Transverse colon (tissue), 4 donors: ENCODE measurements around the gene TRIM65.
"Not testable (repeated sequence)": the region's sequence is repeated elsewhere in the genome, so short reads cannot be mapped to it uniquely, and the experiment has no call there.

ENCODE experiments used
- EP300 ChIP-seq: sonication (generic); formaldehyde crosslinking; IDR thresholded peaks from one replicate; pipeline ENCODE4 v1.6.1; 2017; ENCODE audit warnings: antibody characterized with exemption, low read depth
- POLR2A ChIP-seq: fragments of 450-650 bp; IDR thresholded peaks from one replicate; pipeline ENCODE4 v1.6.1; 2016; ENCODE audit warnings: antibody characterized with exemption, mild to moderate bottlenecking, moderate library complexity
- POLR2AphosphoS5 ChIP-seq, 3 donors: sonication (generic); formaldehyde crosslinking; IDR thresholded peaks; one replicate each; pipeline ENCODE4 v1.6.1; 2016; ENCODE audit warnings: antibody characterized with exemption in 3 of 3
- TF ChIP-seq, protein P1 (sequence below), 5 experiments: fragments of 200-600 bp in 3 of 5; fragments of 450-650 bp in 2 of 5; sonication (generic) in 3 of 5; IDR thresholded peaks; 1 replicate in 2 of 5; 2 replicates in 3 of 5; pipeline ENCODE4 v1.5.1; 2016 to 2017; ENCODE audit warnings: antibody characterized with exemption in 5 of 5, inconsistent platforms in 3 of 5, mild to moderate bottlenecking in 2 of 5, moderate library complexity in 1 of 5

DNA sequence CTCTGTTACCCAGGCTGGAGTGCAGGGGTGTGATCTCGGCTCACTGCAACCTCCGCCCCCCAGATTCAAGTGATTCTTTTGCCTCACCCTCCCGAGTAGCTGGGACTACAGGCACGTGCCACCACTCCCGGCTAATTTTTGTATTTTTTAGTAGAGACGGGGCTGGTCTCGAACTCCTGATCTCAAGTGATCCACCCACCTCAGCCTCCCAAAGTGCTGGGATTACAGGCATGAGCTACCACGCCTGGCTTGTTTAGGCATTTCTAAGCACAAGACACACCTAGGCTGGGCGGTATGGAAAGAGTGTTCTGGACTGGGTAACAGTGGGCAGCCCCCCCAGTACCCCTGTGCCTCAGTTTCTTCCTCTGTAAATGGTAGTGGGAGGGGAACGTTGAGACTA is 26.5 kb downstream of the TRIM65 start:
- TF ChIP-seq, protein P1, sequence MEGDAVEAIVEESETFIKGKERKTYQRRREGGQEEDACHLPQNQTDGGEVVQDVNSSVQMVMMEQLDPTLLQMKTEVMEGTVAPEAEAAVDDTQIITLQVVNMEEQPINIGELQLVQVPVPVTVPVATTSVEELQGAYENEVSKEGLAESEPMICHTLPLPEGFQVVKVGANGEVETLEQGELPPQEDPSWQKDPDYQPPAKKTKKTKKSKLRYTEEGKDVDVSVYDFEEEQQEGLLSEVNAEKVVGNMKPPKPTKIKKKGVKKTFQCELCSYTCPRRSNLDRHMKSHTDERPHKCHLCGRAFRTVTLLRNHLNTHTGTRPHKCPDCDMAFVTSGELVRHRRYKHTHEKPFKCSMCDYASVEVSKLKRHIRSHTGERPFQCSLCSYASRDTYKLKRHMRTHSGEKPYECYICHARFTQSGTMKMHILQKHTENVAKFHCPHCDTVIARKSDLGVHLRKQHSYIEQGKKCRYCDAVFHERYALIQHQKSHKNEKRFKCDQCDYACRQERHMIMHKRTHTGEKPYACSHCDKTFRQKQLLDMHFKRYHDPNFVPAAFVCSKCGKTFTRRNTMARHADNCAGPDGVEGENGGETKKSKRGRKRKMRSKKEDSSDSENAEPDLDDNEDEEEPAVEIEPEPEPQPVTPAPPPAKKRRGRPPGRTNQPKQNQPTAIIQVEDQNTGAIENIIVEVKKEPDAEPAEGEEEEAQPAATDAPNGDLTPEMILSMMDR (IDR thresholded peaks at IDR 0.05), result not testable (repeated sequence)
- TF ChIP-seq EP300; POLR2A; POLR2AphosphoS5 (IDR thresholded peaks at IDR 0.05): not testable (repeated sequence)
